SK-N-SH treated with all-trans-retinoic acid at 6 μM for 48 hours (cell line): Measurements from ENCODE around the gene PGAM5.
"Not testable (repeated sequence)": the region's sequence is repeated elsewhere in the genome, so short reads cannot be mapped to it uniquely, and the experiment has no call there.

Experiments
- ATAC-seq: fragments of 200-7000 bp; cut with Tn5 transposase; 3 replicates; pipeline ENCODE4 v1.9.1; 2020; ENCODE audit warnings: mild to moderate bottlenecking, moderate library complexity
- ARNTL ChIP-seq: fragments of 450-650 bp; formaldehyde crosslinking; IDR thresholded peaks from 2 replicates; pipeline ENCODE4 v1.5.0; 2020; ENCODE audit warnings: low read depth, mild to moderate bottlenecking, moderate library complexity, borderline replicate concordance
- CREB5 ChIP-seq: fragments of 250-450 bp; sonication (Bioruptor Pico); IDR thresholded peaks from 2 replicates; pipeline ENCODE4 v1.5.1; 2020; ENCODE audit warnings: low read depth, mild to moderate bottlenecking, moderate library complexity
- ESRRG ChIP-seq: fragments of 250-450 bp; sonication (Bioruptor Pico); IDR thresholded peaks from 2 replicates; pipeline ENCODE4 v1.6.1; 2021; ENCODE audit warnings: mild to moderate bottlenecking
- GLIS3 ChIP-seq: fragments of 250-450 bp; sonication (Bioruptor Pico); IDR thresholded peaks from 2 replicates; pipeline ENCODE4 v1.5.0; 2020; ENCODE audit warnings: mild to moderate bottlenecking, moderate library complexity
- PPARA ChIP-seq: fragments of 250-450 bp; sonication (Bioruptor Pico); IDR thresholded peaks from 2 replicates; pipeline ENCODE4 v1.5.0; 2020; ENCODE audit warnings: mild to moderate bottlenecking, borderline replicate concordance
- TCF4 ChIP-seq: fragments of 250-450 bp; sonication (Bioruptor Pico); IDR thresholded peaks from 2 replicates; pipeline ENCODE4 v1.8.0; 2021; ENCODE audit warnings: mild to moderate bottlenecking, moderate library complexity, borderline replicate concordance
- TOX ChIP-seq: fragments of 250-450 bp; sonication (Bioruptor Pico); IDR thresholded peaks from 2 replicates; pipeline ENCODE4 v1.8.0; 2021; ENCODE audit warnings: mild to moderate bottlenecking, moderate library complexity, borderline replicate concordance
- TSHZ2 ChIP-seq: fragments of 250-450 bp; sonication (Bioruptor Pico); IDR thresholded peaks from 2 replicates; pipeline ENCODE4 v1.5.0; 2020; ENCODE audit warnings: mild to moderate bottlenecking, moderate library complexity
- ZFP30 ChIP-seq: fragments of 450-650 bp; formaldehyde crosslinking; IDR thresholded peaks from 2 replicates; pipeline ENCODE4 v1.5.0; 2022; ENCODE audit warnings: mild to moderate bottlenecking, moderate library complexity
- ZNF565 ChIP-seq: fragments of 450-650 bp; formaldehyde crosslinking; conservative IDR thresholded peaks from 2 replicates; pipeline ENCODE4 v1.5.0; 2020; ENCODE audit warnings: low read depth, mild to moderate bottlenecking, moderate library complexity
- ZNF70 ChIP-seq: fragments of 450-650 bp; formaldehyde crosslinking; IDR thresholded peaks from 2 replicates; pipeline ENCODE4 v1.5.0; 2020; ENCODE audit warnings: mild to moderate bottlenecking, moderate library complexity
- TF ChIP-seq, protein P1 (sequence below): fragments of 250-450 bp; sonication (Bioruptor Pico); IDR thresholded peaks from 2 replicates; pipeline ENCODE4 v1.5.1; 2021; ENCODE audit warnings: mild to moderate bottlenecking, moderate library complexity
- TF ChIP-seq, protein P2 (sequence below): fragments of 250-450 bp; sonication (Bioruptor Pico); IDR thresholded peaks from 2 replicates; pipeline ENCODE4 v1.8.0; 2021; ENCODE audit warnings: low read depth, mild to moderate bottlenecking, moderate library complexity, borderline replicate concordance
- TF ChIP-seq, protein P3 (sequence below): fragments of 250-450 bp; sonication (Bioruptor Pico); IDR thresholded peaks from 2 replicates; pipeline ENCODE4 v1.8.0; 2020; ENCODE audit warnings: mild to moderate bottlenecking, moderate library complexity, borderline replicate concordance

PGAM5 gene

GRCh38 chr12:132748319-132748718 lies 37.7 kb downstream of the PGAM5 start:
- no peak for ATAC-seq
- TF ChIP-seq, protein P1, sequence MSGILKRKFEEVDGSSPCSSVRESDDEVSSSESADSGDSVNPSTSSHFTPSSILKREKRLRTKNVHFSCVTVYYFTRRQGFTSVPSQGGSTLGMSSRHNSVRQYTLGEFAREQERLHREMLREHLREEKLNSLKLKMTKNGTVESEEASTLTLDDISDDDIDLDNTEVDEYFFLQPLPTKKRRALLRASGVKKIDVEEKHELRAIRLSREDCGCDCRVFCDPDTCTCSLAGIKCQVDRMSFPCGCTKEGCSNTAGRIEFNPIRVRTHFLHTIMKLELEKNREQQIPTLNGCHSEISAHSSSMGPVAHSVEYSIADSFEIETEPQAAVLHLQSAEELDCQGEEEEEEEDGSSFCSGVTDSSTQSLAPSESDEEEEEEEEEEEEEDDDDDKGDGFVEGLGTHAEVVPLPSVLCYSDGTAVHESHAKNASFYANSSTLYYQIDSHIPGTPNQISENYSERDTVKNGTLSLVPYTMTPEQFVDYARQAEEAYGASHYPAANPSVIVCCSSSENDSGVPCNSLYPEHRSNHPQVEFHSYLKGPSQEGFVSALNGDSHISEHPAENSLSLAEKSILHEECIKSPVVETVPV: no peak
- TF ChIP-seq TCF4 (CRISPR knock-in tag) (no peak), ZNF565 (CRISPR knock-in tag) (no peak), TOX (CRISPR knock-in tag) (no peak), ZFP30 (no peak), PPARA (CRISPR knock-in tag) (no peak)
- TF ChIP-seq, protein P2, sequence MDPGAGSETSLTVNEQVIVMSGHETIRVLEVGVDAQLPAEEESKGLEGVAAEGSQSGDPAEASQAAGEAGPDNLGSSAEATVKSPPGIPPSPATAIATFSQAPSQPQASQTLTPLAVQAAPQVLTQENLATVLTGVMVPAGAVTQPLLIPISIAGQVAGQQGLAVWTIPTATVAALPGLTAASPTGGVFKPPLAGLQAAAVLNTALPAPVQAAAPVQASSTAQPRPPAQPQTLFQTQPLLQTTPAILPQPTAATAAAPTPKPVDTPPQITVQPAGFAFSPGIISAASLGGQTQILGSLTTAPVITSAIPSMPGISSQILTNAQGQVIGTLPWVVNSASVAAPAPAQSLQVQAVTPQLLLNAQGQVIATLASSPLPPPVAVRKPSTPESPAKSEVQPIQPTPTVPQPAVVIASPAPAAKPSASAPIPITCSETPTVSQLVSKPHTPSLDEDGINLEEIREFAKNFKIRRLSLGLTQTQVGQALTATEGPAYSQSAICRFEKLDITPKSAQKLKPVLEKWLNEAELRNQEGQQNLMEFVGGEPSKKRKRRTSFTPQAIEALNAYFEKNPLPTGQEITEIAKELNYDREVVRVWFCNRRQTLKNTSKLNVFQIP (CRISPR knock-in tag): no peak
- TF ChIP-seq, protein P3, sequence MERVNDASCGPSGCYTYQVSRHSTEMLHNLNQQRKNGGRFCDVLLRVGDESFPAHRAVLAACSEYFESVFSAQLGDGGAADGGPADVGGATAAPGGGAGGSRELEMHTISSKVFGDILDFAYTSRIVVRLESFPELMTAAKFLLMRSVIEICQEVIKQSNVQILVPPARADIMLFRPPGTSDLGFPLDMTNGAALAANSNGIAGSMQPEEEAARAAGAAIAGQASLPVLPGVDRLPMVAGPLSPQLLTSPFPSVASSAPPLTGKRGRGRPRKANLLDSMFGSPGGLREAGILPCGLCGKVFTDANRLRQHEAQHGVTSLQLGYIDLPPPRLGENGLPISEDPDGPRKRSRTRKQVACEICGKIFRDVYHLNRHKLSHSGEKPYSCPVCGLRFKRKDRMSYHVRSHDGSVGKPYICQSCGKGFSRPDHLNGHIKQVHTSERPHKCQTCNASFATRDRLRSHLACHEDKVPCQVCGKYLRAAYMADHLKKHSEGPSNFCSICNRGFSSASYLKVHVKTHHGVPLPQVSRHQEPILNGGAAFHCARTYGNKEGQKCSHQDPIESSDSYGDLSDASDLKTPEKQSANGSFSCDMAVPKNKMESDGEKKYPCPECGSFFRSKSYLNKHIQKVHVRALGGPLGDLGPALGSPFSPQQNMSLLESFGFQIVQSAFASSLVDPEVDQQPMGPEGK (CRISPR knock-in tag): no peak

DNA sequence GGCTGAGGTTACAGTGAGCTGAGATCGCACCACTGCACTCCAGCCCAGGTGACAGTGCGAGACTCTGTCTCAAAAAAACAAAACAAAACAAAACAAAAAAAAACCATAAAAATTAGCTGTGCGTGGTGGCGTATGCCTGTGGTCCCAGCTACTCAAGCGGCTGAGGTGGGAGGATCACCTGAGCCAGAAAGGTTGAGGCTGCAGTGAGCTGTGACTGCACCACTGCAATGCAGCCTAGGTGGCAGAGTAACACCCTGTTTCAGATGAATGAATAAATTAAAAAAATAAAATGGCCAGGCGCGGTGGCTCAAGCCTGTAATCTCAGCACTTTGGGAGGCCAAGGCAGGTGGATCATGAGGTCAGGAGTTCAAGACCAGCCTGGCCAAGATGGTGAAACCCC lies 43.0 kb downstream of the PGAM5 start:
- not testable (repeated sequence) for ATAC-seq

GRCh38 chr12:132754160-132754932 lies 43.7 kb downstream of the PGAM5 start:
- no peak for ATAC-seq
- no peak for TF ChIP-seq GLIS3 (CRISPR knock-in tag)
- no peak for TF ChIP-seq TCF4 (CRISPR knock-in tag)
- TF ChIP-seq ZFP30: no peak
- TF ChIP-seq, protein P2 (CRISPR knock-in tag): no peak
- no peak for TF ChIP-seq TOX (CRISPR knock-in tag)
- TF ChIP-seq ARNTL (CRISPR knock-in tag): no peak
- no peak for TF ChIP-seq ESRRG
- no peak for TF ChIP-seq ZNF565 (CRISPR knock-in tag)
- TF ChIP-seq TSHZ2 (CRISPR knock-in tag): no peak
- no peak for TF ChIP-seq ZNF70 (CRISPR knock-in tag)
- no peak for TF ChIP-seq CREB5 (CRISPR knock-in tag)

GRCh38 chr12:132758825-132759224 lies 48.2 kb downstream of the PGAM5 start:
- ATAC-seq: not testable (repeated sequence)
